ENCODE data around the gene PLS3. TPM values are rescaled to one million over a fixed set of nuclear protein-coding genes. Genes with fewer than 3 reads are reported as not detected.

PLS3 gene, protein sequence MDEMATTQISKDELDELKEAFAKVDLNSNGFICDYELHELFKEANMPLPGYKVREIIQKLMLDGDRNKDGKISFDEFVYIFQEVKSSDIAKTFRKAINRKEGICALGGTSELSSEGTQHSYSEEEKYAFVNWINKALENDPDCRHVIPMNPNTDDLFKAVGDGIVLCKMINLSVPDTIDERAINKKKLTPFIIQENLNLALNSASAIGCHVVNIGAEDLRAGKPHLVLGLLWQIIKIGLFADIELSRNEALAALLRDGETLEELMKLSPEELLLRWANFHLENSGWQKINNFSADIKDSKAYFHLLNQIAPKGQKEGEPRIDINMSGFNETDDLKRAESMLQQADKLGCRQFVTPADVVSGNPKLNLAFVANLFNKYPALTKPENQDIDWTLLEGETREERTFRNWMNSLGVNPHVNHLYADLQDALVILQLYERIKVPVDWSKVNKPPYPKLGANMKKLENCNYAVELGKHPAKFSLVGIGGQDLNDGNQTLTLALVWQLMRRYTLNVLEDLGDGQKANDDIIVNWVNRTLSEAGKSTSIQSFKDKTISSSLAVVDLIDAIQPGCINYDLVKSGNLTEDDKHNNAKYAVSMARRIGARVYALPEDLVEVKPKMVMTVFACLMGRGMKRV
- 82.2 to 96.7 TPM (median 83.8 TPM) in 3 replicates for total RNA-seq (2021)
- Bru-seq, nascent RNA = percentile 75 among the genes with signal in this experiment
- long read RNA-seq, experiment 1, transcript PLS3-202 (16 exons, 3,280 nt) = major isoform, 733 of 832 reads
- long read RNA-seq, experiment 1, partial matches to known transcripts = 70 of 832 reads
- long read RNA-seq, experiment 1, other reads (novel, unspliced or antisense) = 29 of 832 reads
- long read RNA-seq, experiment 2, transcript PLS3-202 (16 exons, 3,280 nt) = major isoform, 64 of 150 reads
- long read RNA-seq, experiment 2, partial matches to known transcripts = 71 of 150 reads
- long read RNA-seq, experiment 2, other reads (novel, unspliced or antisense) = 15 of 150 reads
- long read RNA-seq, experiment 3, transcript PLS3-202 (16 exons, 3,280 nt) = major isoform, 90 of 111 reads
- long read RNA-seq, experiment 3, partial matches to known transcripts = 10 of 111 reads
- long read RNA-seq, experiment 3, other reads (novel, unspliced or antisense) = 11 of 111 reads

DNA sequence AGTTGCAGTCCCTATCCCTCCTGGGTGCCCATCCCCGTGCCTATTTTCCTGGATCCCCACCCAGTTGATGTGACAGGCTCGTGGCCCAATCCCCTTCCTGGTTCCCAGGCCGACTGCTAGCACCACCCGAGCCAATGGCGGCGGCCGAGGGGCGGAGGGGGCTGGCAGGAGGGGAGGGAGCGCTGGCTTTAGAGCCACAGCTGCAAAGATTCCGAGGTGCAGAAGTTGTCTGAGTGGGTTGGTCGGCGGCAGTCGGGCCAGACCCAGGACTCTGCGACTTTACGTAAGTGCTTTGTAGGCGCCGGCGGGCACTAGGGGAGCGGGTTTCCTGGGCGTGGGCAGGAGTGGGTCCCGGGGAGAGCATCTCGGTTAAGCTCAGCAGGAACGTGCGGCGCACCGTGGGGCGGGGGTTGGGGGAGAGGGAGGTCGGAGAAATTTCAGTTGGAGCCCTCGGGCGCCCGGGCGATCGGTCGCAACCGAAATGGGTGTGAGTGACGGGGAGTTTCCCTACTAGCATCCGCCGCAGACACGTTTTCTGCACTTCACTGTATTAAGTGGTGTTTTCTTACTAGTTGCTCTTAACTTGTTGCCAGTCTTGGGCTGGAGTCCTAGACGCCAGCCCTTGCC lies at the start of gene PLS3:
PLS3 (plus strand) TSS at position 197 of the 627 bp plus-strand sequence. CDS start 49,077 bp downstream, outside the sequence.
- ChIA-PET CTCF (no interaction called here), POLR2A (interaction anchor here (1.5 kb wide), 1 partner anchor 27 kb away, joined by 6 read pairs; no protein-coding TSS in a partner anchor)
- Mint-ChIP-seq H3K9me3 (no peaks in the 10 kb centered on the region), H3K27me3 (ENCODE audit: low read depth) (no peaks in the 10 kb centered on the region), H3K27ac (peak within 1 kb of the TSS; percentile 92), H3K4me3 (peak within 1 kb of the TSS; percentile 91), H3K36me3 (no peaks in the 10 kb centered on the region), H3K4me1 (peaks cover 17% of the 10 kb centered on the region; the same call in 1 of the 2 replicates)
- ATAC-seq = peak; percentile 92
- TF ChIP-seq NR1H2 (CRISPR knock-in tag; IDR thresholded peaks at IDR 0.05) (no peak), SP1 (CRISPR knock-in tag; conservative IDR thresholded peaks at IDR 0.05) (peak; percentile 41), PRRX2 (CRISPR knock-in tag; IDR thresholded peaks at IDR 0.05) (no peak), HMGA2 (CRISPR knock-in tag; IDR thresholded peaks at IDR 0.05) (no peak), NFYB (CRISPR knock-in tag; conservative IDR thresholded peaks at IDR 0.05; ENCODE audit: low read depth) (peak; percentile 67), KAT7 (CRISPR knock-in tag; IDR thresholded peaks at IDR 0.05; ENCODE audit: borderline replicate concordance) (0 out of 2 replicates have a peak, but pooled peaks have one; percentile 18)
- TF ChIP-seq, protein P1, sequence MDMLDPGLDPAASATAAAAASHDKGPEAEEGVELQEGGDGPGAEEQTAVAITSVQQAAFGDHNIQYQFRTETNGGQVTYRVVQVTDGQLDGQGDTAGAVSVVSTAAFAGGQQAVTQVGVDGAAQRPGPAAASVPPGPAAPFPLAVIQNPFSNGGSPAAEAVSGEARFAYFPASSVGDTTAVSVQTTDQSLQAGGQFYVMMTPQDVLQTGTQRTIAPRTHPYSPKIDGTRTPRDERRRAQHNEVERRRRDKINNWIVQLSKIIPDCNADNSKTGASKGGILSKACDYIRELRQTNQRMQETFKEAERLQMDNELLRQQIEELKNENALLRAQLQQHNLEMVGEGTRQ (CRISPR knock-in tag; IDR thresholded peaks at IDR 0.05) = peak; percentile 17; the same call in 1 of the 2 replicates
- peak; percentile 81 for DNase-seq (ENCODE audit: low spot score)

DNA sequence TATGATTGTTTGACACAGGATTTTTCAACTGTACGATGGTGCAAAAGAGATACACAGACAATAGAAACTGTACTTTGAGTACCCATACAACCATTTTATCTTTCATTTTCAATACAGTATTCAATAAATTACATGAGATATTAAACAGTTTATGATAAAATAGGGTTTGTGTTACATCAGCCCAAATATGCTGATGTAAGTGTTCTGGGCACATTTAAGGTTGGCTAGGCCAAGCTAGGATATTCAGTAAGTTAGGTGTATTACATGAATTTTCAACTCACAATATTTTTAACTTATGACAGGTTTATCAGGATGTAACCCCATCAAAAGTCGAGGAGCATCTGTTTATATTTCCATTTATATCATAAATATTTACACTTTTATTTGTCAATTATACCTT lies 42.9 kb upstream of the PLS3 start:
- no peak overlapping the region for H3K27ac Mint-ChIP-seq
- TF ChIP-seq, protein P2, sequence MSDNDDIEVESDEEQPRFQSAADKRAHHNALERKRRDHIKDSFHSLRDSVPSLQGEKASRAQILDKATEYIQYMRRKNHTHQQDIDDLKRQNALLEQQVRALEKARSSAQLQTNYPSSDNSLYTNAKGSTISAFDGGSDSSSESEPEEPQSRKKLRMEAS (CRISPR knock-in tag; IDR thresholded peaks at IDR 0.05) = no peak
- TF ChIP-seq, protein P3, sequence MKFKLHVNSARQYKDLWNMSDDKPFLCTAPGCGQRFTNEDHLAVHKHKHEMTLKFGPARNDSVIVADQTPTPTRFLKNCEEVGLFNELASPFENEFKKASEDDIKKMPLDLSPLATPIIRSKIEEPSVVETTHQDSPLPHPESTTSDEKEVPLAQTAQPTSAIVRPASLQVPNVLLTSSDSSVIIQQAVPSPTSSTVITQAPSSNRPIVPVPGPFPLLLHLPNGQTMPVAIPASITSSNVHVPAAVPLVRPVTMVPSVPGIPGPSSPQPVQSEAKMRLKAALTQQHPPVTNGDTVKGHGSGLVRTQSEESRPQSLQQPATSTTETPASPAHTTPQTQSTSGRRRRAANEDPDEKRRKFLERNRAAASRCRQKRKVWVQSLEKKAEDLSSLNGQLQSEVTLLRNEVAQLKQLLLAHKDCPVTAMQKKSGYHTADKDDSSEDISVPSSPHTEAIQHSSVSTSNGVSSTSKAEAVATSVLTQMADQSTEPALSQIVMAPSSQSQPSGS (CRISPR knock-in tag; IDR thresholded peaks at IDR 0.05; ENCODE audit: borderline replicate concordance, low read depth) = no peak
- TF ChIP-seq IRF2 (CRISPR knock-in tag; IDR thresholded peaks at IDR 0.05; ENCODE audit: borderline replicate concordance, low read depth) (no peak), CBFB (CRISPR knock-in tag; IDR thresholded peaks at IDR 0.05; ENCODE audit: low read depth) (no peak), NR3C1 (CRISPR knock-in tag; conservative IDR thresholded peaks at IDR 0.05; ENCODE audit: low read depth) (no peak)
- TF ChIP-seq, protein P4, sequence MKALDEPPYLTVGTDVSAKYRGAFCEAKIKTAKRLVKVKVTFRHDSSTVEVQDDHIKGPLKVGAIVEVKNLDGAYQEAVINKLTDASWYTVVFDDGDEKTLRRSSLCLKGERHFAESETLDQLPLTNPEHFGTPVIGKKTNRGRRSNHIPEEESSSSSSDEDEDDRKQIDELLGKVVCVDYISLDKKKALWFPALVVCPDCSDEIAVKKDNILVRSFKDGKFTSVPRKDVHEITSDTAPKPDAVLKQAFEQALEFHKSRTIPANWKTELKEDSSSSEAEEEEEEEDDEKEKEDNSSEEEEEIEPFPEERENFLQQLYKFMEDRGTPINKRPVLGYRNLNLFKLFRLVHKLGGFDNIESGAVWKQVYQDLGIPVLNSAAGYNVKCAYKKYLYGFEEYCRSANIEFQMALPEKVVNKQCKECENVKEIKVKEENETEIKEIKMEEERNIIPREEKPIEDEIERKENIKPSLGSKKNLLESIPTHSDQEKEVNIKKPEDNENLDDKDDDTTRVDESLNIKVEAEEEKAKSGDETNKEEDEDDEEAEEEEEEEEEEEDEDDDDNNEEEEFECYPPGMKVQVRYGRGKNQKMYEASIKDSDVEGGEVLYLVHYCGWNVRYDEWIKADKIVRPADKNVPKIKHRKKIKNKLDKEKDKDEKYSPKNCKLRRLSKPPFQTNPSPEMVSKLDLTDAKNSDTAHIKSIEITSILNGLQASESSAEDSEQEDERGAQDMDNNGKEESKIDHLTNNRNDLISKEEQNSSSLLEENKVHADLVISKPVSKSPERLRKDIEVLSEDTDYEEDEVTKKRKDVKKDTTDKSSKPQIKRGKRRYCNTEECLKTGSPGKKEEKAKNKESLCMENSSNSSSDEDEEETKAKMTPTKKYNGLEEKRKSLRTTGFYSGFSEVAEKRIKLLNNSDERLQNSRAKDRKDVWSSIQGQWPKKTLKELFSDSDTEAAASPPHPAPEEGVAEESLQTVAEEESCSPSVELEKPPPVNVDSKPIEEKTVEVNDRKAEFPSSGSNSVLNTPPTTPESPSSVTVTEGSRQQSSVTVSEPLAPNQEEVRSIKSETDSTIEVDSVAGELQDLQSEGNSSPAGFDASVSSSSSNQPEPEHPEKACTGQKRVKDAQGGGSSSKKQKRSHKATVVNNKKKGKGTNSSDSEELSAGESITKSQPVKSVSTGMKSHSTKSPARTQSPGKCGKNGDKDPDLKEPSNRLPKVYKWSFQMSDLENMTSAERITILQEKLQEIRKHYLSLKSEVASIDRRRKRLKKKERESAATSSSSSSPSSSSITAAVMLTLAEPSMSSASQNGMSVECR (CRISPR knock-in tag; IDR thresholded peaks at IDR 0.05; ENCODE audit: borderline replicate concordance) = no peak
- CTCF ChIA-PET = no interaction called here
- ATAC-seq (no peak), DNase-seq (ENCODE audit: low spot score) (no peak)
- POLR2A ChIA-PET = no interaction called here
- no peak overlapping the region for H3K4me3 Mint-ChIP-seq
- no peaks in the 10 kb centered on the region for H3K4me1 Mint-ChIP-seq
- H3K36me3 Mint-ChIP-seq = no peaks in the 10 kb centered on the region
- H3K27me3 Mint-ChIP-seq (ENCODE audit: low read depth) = no peaks in the 10 kb centered on the region
- no peaks in the 10 kb centered on the region for H3K9me3 Mint-ChIP-seq

Data from WTC11 (cell line).